T follicular helper cell (primary cell): Measurements from ENCODE around the gene CAPN9.
"Not testable (repeated sequence)": the region's sequence is repeated elsewhere in the genome, so short reads cannot be mapped to it uniquely, and the experiment has no call there.

Experiments used
- DNase-seq: peaks from one replicate; pipeline ENCODE4 v3.0.0-alpha.2; 2020; ENCODE audit warnings: low read depth

CAPN9 gene

DNA sequence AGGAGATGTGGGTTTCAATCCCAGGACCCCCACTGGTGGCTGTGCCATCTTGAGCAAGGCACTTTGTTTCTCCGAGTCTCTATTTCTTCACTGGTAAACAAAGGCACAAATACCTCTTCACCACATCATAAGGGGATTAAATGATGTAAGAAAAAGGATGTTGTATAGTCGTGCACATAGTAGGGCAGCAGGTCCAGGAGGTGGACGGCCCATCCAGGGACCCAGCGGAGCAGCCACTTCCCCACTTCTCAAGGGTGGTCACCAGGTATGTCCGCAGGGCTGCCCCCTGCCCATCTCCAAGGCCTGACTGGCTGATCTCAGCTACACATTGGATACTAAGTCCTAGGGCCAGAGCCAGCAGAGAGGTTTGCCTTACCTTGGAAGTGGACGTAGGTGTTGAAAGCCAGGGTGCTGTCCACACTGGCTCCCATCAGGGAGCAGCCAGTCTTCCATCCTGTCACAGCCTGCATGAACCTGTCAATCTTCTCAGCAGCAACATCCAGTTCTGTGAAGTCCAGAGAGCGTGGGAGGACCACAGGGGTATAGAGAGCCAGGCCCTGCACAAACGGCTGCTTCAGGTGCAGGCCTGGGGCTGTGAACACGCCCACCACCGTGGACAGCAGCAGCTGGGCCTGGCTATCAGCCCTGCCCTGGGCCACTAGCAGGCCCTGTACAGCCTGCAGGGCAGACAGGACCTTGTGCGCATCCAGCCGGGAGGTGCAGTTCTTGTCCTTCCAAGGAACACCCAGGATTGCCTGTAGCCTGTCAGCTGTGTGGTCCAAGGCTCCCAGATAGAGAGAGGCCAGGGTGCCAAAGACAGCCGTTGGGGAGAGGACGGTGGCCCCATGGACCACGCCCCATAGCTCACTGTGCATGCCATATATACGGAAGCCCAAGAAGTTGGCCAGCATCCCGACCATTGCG lies 37.3 kb upstream of the CAPN9 start:
- no peak for DNase-seq

DNA sequence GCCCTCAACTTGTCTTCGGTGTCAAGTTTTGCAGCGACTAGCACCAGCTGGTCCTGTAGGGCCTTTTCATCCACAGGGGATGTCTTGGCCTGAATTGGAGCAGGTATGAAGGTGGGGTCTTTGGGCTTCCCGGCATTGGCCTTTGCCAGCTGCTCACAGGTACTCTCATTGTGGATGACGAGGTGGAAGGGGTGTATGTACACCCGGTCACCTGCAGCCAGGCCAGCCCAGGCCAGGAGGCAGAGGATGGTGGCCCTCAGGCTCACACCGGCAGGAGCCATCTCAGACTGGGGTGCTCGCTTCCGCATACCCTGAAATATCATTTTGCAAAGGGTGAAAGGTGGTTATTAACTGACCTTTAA lies 36.7 kb upstream of the CAPN9 start:
- DNase-seq: no peak

DNA sequence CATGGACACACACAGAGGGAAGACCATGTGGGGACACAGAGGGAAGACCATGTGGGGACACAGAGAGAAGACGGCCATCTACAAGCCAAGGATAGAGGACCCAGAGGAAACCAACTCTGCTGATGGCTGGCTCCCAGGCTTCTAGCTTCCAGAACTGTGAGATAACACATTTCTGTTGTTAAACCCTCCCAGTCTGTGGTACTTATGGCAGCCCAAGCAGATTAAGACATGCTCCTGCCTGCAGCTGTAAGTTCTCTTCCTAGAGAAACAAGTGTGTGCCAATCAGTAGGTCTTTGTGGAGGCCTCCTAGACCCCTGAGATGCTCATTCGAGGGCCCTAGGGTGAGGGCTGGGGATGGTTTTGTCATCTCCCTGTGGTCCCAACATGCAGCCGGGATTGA lies 35.9 kb upstream of the CAPN9 start:
- no peak for DNase-seq

DNA sequence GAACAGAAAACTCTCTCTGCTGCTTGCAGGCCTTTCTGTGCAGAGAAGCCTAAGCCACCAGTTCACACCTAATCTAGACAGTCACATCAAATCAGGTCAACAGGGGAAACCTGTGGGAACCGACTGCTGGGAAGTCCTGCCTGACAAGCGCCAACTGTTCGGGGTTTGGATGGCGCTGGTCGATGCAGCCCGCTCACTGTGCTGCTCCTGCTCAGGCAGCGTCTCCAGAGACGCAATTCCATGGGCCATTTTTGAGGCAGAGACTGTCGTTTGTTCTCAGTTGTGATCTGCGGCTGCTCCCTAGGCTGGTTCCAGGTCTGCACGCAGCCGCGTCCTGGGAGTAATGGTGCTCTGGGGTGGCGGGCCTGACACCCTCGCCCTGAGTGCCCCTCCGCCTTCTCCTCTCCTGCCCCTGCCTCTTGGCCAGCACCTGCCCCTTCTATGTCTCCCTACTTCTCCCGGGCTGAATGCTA lies 34.7 kb upstream of the CAPN9 start:
- no peak for DNase-seq

DNA sequence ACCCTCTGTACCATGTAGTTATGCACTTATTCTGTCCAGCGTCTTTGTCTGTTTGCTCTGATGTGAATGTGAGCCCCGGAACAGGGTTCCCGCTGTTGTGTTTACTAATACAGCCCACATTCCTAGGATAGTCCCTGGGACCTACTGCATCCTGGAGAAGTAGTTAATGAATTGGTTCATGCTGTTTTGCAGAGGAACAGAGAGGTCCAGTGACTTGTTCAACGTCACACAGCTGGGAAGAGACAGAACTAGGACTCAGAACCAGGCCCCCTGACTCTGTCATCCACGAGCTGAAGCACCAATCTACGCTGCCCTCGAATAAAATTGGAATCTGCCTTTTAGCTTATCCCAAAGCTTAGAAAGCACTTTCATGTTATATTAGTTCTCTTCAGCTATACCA lies 34.0 kb upstream of the CAPN9 start:
- DNase-seq: no peak

DNA sequence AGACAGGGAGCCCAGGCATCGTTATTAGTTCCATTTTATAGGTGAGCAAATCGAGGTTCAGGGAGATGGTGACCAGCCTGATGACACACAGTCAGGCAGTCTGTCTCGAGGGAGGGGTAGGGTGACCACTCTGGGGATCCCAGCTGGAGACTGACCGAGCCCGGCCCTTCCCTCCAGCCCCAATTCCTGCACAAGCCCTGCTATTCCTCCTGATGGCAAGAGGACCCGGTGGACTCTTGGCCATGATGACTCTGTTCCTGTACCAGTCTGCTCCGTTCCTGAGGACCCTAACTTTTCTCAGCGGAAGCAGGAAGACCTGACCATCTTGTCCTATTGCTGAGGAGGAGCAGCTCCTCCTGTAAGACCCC lies 33.7 kb upstream of the CAPN9 start:
- no peak for DNase-seq

DNA sequence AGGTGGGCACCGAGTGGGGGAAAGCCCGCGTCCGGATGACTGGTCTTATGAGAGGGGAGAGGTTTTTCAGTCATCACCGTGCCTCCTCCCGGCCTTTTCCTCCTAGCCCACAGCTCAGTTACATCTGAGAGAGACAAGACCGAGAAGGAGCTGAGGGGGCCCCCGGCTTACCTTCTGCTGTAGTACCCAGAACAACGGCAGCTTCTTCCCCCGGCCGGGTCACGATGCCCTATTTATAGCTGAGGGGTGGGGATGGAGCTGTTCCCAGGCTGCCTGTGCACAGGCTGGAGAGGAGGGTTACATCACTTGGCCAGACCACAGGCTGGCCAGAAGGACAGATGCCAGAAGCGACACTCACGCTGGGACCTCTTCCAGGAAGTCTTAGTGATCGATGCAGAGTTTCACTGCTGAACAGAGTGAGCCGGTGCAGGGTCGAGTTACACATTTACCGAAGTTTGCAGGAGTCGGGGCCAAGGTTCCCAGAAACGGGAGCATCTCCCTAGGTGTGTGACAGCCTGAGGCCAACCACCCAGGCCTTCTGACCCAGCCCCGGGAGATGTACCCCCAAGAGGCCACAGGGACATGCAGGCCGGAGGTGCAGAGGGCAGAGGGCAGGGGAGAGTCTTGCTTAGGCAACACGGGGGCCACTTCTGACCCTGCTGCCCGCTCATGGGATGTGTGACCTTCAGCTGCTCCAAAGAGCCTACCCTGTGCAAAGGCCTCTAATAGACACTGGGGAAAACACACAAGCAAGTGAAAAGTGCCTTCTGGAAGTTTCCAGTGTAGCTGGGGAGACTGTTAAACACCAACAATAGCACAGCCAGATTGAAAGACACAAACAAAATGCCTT lies 33.0 kb upstream of the CAPN9 start, which contains the start of gene AGT:
Gene AGT, minus strand, starts transcription at position 208 of the 850 bp plus-strand sequence. CDS start 3,299 bp downstream, outside the sequence.
- DNase-seq: no peak

DNA sequence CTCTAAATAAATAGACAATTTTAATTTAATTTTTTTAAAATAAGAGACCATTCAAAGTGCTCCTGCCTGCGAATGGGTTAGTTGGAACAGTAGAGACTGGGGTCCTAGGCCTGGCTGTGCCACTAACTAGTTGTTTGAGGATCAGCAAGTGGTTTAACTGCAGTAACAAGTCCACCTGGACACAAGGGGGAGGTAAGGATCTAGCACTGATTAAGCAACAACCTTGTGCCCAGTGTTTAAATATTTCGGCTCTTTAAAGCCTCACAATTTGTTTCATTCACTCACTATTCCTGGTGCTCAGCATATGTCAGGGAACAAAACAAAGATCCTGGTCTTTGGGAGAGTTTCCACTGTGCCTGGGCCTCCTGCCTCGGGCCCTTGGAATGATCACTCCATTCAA lies 31.7 kb upstream of the CAPN9 start:
- no peak for DNase-seq

DNA sequence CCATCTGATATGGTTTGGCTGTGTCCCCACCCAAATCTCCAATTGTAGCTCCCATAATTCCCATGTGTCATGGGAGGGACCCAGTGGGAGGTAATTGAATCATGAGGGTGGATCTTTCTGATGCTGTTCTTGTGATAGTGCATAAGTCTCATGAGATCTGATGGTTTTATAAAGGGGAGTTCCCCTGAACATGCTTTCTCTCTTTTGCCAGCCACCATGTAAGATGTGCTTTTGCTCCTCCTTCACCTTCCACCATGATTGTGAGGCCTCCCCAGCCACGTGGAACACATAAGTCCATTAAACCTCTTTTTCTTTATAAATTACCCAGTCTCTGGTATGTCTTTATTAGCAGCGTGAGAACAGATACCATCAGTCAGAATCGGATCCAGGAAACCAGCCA lies 30.7 kb upstream of the CAPN9 start:
- not testable (repeated sequence) for DNase-seq

DNA sequence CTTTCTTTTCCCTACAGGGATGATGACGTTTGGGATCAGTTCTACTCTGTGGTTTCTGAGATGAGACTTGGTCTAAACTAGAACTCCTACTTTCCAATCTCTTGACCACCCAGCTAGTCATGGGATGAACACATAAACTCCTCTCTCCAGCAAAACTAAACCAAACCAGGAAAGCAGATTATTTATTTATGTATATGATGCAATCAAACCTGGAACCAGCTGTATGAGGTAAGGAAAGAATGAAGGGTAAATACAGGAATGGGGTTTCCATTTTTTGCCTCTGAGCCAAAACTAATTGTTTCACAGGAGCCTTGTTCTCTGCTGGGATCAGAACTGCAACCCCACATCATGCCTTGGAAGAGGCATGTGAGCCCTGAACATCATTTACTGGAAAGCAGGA lies 29.9 kb upstream of the CAPN9 start:
- no peak for DNase-seq

DNA sequence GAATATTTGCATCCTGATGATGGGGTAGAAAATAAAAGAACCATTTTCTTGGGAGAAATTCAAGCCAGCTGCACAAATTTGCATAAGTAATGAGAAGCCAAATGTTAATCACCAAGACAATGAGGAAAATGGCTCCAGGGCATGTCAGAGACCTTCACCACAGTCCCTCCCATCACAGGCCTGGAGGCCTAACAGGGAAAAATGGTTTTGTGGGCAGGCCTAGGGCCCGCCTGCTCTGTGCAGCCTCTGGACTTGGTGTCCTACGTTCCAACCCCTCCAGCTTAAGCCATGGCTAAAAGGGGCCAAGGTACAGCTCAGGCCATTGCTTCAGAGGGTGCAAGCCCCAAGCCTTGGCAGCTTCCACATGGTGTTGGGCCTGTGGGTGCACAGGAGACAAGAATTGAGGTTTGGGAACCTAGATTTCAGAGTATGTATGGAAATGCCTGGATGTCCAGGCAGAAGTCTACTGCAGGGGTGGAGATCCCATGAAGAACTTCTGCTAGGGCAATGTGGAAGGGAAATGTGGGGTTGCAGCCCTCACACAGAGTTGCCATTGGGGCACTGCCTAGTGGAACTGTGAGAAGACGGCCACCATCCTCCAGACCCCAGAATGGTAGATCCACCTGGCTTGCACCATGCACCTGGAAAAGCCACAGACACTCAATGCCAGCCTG lies 25.2 kb upstream of the CAPN9 start:
- not testable (repeated sequence) for DNase-seq

DNA sequence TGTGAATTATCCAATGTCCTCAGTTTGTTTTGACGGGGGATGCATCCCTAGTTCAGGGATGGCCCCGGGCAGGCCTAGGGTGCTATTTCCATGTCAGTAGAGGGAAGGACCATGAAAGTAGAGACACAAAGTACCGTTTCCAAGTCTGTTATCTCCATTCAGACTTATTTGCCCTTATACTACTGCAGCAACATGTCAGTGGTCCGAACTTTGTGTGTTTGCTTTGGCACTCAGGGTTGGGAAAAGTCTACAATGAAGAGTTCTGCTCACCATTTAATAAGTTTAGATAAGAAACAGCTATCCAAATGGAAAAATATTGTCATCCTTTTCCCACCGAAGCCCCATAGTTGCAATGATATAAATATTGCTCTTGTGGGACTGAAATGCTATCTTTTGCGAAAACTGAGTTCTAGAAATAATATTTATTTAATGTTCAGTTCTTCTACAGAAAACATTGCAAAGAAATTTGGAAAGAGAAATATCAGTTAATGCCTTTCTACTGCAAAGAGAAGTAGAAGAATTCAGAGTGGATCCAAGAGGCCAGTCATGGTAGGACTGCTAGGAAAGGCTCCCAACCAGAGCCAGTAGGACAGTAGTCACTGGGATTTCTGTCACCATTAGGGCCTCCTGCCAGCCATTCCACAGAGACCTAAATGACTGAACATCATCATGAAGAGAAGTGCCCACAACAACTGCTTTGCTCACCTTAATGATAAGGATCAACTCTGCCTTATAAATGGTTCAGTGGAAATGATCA lies 21.8 kb upstream of the CAPN9 start:
- DNase-seq: no peak

DNA sequence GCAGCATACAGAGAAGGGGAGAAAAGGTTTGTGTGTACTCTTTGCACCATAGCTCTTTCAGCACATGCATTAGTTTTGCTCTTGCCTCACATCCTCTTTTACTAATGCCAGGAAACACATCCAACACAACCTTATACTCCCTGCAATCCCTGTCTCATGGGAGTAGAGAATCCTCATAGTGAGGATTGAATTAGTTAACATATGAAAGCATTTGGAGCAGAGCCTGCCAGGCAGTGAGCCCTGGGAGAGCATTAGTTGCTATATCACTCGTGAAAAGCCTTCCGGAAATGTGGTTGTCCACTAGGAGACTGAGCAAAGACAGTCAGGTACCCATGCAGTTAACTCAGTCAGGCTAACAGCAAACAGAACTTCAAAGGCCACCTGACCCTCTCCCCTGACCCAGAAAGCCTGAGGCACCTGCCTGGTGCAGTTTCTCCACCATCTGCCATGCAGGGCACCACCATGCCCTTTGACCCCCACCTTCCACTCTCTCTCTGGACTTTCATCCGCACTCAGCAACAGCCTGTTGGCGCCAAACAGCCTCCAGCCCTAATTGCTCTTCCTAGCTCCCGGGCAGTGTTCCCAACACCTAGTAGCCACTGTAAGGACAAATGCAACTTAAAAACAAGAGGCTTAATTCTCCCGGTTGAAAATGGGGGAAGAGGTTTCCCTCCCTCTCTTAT lies 18.3 kb upstream of the CAPN9 start:
- DNase-seq: no peak

DNA sequence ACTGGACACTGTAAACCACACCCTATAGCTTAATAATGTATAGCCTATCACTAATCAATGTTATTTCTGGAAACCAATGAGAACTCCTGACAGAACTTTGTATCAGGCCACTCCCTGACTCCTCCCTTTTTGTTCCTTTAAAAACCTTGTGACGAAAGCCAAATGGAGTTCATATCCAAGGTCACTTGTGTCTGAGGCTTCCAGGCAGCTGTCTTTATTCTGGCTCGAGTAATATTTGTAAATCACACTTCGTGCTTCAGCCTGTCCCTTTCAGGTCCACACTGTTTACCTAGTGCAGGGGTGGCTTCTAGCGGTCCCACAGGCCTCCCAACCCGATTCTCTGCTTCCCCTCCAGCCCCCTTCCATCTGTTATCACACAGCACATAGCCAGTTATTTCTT lies 16.2 kb upstream of the CAPN9 start:
- DNase-seq: no peak

DNA sequence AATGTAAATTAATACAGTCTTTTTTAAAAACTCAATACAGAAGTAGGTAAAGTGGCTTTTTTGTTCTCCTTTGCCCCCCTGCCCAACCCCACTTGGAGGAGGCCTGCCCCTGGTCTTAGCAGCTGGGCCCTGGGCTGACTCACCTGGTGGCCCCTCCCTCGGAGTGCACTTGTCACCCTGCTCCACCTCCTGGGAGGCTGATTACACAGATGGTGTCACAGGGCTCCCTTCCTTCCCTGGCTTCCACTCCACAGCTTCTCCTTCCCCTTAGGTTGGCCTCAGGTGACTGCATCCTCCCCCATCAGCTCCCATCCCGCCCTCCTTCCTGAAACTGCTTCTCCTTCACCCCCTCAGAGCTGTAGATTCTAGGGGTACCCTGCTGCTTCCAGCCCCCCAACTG lies 11.7 kb upstream of the CAPN9 start:
- no peak for DNase-seq

DNA sequence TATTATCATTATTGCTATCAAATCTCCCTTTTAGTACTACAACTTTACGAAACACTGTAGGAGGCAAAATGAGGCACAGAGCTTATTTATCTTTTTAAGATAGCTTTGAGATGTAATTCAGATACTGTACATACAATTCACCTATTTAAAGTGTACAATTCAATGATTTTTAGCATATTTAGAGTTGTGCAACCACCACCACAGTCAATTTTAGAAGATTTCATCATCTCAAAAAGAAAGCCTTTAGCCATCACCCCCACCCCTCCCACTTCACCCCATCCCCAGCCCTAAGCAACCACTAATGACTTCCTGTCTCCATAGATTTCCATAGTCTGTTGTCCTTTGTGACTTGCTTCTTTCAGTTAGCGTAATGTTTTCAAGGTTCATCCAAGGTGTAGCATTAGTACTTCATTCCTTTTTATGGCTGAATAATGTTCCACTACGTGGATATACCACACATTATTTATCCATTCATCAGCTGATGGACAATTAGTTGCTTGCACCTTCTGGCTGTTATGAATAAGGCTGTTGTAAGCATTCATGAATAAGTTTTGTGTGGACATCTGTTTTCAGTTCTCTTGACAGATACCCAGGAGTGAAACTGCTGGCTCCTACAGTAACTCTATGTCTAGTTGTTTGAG lies 9.4 kb upstream of the CAPN9 start:
- DNase-seq: no peak

DNA sequence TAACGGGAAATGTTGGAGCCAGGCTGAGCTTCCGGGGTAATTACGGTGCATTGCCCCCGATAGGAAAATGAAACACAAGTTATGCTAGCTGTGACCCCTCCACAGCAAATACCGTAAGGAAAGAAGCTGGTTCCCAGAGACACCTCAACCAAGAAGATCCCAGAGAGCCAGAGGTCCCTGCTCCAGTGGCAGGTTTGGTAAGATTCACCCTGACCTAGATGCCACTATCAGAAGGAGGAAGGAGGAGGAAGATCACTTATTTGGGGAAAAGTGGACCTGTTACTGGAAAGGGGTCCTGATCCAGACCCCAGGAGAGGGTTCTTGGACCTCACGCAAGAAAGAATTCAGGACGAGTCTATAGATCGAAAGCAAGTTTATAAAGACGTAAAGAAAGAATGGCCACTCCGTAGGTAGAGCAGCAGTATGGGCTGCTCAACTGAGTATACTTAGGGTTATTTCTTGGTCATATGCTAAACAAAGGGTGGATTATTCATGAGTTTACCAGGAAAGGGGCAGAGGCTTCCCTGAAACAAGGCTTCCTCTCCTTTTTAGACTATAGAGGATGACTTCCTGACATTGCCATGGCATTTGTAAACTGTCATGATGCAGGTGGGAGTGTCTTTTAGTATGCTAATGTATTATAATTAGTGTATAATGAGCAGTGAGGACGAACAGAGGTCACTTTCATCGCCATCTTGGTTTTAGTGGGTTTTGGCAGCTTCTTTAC lies 7.5 kb upstream of the CAPN9 start:
- DNase-seq: no peak

DNA sequence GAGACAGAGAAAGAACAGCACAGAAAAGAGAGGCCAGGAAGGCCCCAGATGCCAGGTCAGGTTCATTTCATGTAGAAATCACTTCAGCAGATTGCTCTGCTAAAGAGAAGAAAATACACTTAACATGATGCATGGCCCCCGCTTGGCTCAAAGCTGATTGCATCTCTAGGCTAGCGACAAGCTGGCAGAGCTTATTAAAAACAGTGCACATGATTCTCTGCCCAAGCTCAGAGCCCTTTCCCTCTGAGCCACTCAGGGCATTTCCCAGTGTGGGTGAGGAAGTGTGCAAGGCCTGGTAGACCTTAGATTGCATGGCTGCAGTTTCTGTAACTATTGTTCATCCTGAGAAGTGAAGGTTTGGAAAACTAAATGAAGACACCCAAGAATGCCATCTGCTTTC lies 3.3 kb upstream of the CAPN9 start:
- no peak for DNase-seq

DNA sequence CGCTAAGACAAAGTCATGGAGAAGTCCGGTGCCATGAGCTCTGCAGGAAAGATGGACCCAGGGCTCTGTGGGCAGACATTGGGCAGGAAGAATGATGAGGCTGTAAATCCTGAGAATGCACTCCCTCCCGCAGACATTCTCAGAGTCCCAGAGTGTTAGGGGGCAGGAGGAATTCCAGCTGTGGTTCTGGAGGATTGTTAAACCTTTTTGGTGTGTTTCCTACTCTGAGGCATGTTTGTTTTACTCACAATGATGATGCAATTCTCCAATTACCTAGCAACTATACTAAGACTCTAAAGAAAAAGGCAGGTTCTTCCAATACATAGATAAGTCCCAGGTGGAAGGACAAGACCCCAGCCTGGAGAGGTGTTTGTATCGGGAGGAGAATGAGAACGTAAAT lies 2.8 kb upstream of the CAPN9 start:
- no peak for DNase-seq

DNA sequence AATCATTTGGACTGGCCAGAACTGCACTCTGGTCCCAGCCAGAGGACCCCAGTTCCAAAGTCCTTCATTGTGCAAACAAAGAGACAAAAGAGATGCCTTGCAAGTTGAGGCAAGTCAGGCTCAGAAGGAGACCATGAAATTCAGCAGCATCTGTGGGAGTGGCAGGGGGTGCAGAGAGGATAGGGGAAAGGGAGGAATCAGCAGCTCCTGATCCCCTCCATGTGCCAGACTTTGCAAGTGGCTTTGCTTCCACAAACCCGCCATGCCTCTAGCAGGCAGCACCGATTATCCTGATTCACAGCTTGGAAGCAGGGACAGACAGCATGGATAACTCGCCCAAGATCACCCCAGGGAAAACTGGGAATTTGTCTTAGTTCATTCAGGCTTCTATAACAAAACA lies 2.1 kb upstream of the CAPN9 start:
- no peak for DNase-seq
